HG03159 (cell line): ENCODE data around the gene AANAT.
"Not testable (repeated sequence)": the region's sequence is repeated elsewhere in the genome, so short reads cannot be mapped to it uniquely, and the experiment has no call there.

Experiments used
- ATAC-seq: cut with Tn5 transposase; IDR thresholded peaks from one replicate; pipeline ENCODE4 v1.9.1; 2021; ENCODE audit warnings: mild to moderate bottlenecking, moderate library complexity; ENCODE audit not compliant: unreplicated experiment

The AANAT gene

DNA sequence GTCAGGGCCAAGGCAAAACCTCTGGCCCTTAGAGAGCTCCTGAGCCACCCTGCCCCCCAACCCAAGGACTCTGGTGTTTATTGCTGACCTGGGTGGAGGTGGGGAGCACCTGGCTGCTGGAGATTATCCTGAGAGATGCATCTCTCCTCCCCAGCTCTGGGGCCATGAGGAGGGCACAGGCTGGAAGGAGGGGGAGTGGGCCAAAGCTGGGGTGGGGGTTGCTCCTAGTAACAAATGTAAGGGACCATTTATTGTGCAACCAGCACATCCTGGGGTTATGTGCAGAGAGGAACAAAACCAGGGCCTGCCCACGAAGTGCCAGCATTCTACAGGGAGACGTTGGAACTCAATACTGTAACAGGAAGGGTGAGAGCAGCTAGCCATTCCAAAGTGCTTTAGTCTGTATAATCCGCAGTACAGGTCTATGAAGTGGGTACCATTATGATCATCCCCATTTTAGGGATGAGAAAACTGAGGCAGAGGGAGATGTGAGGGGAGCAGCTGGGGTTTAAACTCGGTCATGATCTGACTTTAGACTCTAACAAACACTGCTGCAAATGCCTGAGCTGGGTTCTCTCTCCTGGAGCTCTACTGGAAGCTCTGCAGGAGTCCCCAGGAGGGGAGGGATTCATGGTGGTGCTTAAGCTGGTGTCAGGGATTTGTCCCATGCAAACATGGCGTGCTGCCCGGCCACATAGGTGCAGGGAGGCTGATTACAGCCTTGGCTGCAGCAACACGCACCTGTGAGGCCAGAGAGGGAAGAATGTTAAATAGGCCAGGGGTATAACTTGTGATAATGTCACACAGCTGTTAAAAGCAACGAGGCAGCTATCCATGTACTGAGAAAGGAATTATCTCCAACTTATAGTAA lies 35.2 kb downstream of the AANAT start:
- ATAC-seq, result no peak

GRCh38 chr17:76504117-76504516 lies 36.7 kb downstream of the AANAT start:
- ATAC-seq, result no peak

DNA sequence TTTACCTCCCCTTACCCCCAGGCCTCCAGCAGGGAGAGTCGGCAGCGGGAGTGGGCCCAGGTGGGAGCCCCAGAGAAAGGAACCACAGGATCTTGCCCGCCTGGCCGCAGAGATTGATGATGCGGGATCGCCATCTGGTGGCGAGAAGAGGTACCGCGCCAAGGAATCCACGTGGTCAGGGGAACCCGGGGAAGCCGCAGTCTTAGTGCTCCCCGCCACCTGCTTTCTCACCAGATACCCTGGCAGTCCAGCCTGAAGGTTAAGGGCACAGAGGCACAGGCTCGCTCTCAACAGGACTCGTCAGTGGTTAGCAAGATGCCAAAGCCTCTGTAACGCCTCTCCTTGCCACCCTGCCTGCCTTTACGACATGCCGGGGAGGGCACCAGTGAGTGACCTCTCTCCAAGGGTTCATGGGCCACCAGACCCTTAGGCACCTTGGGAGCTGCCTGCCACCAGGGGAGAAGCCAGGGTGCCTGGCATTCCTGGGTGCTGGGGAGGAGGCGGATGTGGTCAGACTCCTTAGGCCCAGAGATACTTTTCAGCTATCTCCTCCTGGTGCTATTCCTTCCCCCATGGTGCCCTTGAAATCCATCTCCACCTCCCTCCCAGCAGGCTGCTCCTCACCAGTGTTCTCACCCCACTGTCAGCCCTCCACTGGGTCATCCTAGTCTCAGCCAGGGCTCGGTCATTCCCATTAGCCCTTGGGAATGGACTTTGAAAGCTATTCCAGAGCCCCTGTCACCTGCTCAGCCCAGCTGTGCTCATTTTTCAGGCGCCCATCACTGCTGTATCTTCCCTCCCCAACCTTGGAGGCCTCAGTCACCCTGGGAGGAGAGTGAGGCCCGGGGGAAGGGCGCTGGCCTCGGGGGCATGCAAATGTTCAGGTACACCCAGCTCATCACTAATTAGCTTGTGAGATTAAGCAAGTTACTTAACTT lies 39.3 kb downstream of the AANAT start:
- peak; percentile 57 for ATAC-seq

GRCh38 chr17:76508472-76509063 lies 41.2 kb downstream of the AANAT start:
- ATAC-seq, result not testable (repeated sequence)

- no peak for ATAC-seq
Measured at GRCh38 chr17:76510831-76511244, 43.4 kb downstream of the AANAT start.

GRCh38 chr17:76511668-76512365 lies 44.4 kb downstream of the AANAT start:
- no peak for ATAC-seq

DNA sequence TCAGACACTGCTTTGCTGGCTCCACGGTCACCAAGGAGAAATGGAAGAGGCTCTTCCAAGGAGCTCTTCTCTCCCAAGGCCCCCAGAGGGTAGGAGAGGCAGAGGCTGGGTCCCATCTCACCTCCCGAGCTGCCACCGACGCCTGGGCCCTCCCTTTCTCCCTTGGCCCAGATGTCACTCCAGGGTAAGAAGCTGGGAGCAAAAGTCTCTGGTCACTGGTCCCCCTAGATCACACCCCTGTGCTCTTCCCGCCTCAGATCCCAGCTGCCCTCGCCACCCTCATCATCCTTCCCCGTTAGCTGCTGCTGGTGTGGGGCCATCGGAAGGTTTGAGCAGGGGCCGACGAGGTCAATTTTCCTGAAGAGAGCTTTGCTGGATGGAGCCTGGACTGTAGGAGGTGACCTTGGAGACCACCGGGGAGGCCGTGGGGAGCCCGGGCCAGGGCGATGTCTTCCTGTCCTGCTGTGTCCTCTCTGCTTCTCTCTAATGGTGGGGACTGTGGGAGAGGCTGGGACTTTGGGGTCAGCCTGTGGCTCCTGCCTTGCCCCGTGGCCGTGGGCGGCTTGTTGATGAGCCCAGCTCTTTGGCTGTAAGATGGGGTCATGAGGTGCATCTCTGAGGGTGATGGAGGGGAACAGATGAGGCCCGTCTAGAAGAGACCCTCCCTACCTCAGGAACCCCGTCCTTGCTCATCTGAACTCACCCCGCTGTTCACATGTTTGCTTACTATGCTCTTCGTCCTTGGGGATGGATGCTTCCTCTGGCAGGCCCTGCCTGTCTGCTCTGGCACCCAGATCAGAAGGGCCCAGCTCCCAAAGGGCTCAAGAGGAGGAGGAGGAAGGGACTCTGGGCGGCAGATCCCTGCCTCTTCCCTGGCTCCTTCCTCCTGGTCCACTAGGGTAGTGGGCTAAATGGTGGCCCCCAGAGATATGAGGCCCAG lies 45.2 kb downstream of the AANAT start:
- ATAC-seq, result no peak

DNA sequence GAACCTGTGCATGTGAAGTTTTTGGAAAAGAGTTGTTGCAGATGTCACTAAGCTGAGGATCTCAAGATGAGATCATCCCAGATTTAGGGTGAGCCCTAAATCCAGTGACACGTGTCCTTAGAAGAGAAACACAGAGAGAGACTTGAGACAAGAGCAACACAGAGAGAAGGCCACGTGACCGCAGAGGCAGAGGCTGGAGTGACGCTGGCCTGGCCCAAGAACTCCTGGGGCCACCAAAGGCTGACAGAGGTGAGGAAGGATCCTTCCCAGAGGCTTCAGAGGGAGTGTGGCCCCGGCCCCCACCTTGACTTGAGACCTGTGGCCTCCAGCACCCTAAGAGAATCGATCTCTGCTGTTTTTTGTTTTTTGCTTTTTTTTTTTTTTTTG lies 45.9 kb downstream of the AANAT start:
- no peak for ATAC-seq

DNA sequence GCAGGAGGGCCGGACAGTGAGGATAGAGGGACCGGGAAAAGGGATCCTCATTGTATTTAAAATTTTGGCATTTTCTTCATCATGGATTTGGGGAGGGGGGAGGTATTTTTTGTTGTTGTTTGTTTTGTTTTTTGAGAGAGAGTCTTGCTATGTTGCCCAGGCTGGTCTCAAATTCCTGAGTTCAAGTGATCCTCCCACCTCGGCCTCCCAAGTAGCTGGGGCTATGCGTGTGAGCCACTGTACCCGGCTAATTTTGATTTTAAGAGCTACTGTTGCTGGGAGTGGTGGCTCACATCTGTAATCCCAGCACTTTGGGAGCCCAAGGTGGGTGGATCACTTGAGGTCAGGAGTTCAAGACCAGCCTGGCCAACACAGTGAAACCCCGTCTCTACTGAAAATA lies 47.0 kb downstream of the AANAT start:
- not testable (repeated sequence) for ATAC-seq

DNA sequence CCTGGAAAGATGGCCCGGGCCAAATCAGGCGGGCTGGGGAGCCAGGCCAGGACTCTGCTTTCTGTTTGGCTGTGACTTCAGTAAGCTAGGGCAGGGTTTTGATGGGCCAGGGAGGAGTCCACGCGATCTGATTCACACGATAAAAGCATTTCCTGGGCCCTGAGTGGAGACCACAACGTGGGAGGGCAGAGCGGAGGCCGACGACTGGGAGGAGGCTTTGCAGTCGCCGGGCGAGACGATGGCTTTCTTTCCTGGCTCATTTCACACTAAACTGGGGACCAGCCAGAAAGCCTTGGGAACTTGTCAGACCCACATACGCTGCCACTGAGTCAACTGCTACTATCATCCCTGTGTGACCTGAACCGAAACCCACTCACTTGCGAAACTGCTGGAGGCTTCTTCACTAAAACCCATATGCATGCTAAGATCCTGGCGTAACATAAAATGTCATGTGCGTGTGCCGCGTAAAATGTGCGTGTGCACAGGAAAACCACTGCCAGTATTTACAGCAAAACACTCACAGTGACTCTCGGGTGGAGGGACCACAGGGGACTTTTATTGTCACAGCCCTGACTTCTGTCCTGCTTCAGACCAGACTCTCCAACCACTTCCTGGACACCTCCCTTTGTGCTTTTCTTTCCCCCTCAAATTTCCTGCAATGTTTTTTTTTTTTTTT lies 48.0 kb downstream of the AANAT start:
- ATAC-seq, result no peak

GRCh38 chr17:76517638-76518038 lies 50.2 kb downstream of the AANAT start:
- no peak for ATAC-seq

- no peak for ATAC-seq
Measured at GRCh38 chr17:76519048-76519966, 51.9 kb downstream of the AANAT start.
